Keratinocyte (primary cell): ENCODE data around the gene CASZ1. TPM values are rescaled to one million over a fixed set of nuclear protein-coding genes. Genes with fewer than 3 reads are reported as not detected.

Source experiments
- DNase-seq: peaks from one replicate; pipeline ENCODE4 v3.0.0-alpha.2; 2011; ENCODE audit warnings: low read depth, missing footprints, low spot score
- FAIRE-seq: peaks from 2 replicates; lab custom pipeline; 2011; peaks lifted over from hg19 to GRCh38; lab: Jason Lieb, UNC
- H2AFZ ChIP-seq: 2 replicates; pipeline ENCODE4 v1.6.0; 2012; ENCODE audit warnings: low read length, control low read depth, inconsistent platforms; ENCODE audit not compliant: control insufficient read depth
- H3K27ac ChIP-seq: 2 replicates; pipeline ENCODE4 v1.5.1; 2011; ENCODE audit warnings: low read length; ENCODE audit not compliant: control insufficient read depth, insufficient read depth
- H3K27me3 ChIP-seq: 3 replicates; pipeline ENCODE4 v1.6.0; 2011; ENCODE audit warnings: low read length; ENCODE audit not compliant: control insufficient read depth, insufficient read depth; ENCODE audit errors: extremely low read depth
- H3K36me3 ChIP-seq, 2 experiments: 2 replicates in 1 of 2; 3 replicates in 1 of 2; pipeline ENCODE4 v1.5.1; 2011; ENCODE audit warnings: low read length in 2 of 2, mild to moderate bottlenecking in 1 of 2; ENCODE audit not compliant: control insufficient read depth in 2 of 2, insufficient read depth in 2 of 2; ENCODE audit errors: extremely low read depth in 1 of 2
- H3K4me1 ChIP-seq: 3 replicates; pipeline ENCODE4 v1.5.1; 2011; ENCODE audit warnings: low read length; ENCODE audit not compliant: control insufficient read depth, insufficient read depth; ENCODE audit errors: extremely low read depth
- H3K4me2 ChIP-seq: 3 replicates; pipeline ENCODE4 v1.6.0; 2011; ENCODE audit warnings: low read depth, low read length; ENCODE audit not compliant: control insufficient read depth, insufficient read depth; ENCODE audit errors: extremely low read depth
- H3K4me3 ChIP-seq, 3 experiments: fragments of 200-600 bp in 1 of 3; sonication (generic) in 1 of 3; 2 replicates in 2 of 3; 3 replicates in 1 of 3; pipeline ENCODE4 v1.5.1; 2011 to 2016; ENCODE audit warnings: low read length in 3 of 3, mild to moderate bottlenecking in 3 of 3, control low read depth in 2 of 3, inconsistent platforms in 1 of 3, low read depth in 1 of 3, mixed read lengths in 1 of 3, mixed run types in 1 of 3, moderate library complexity in 1 of 3; ENCODE audit not compliant: control insufficient read depth in 2 of 3, insufficient read depth in 2 of 3; ENCODE audit errors: extremely low read depth in 1 of 3
- H3K79me2 ChIP-seq: 2 replicates; pipeline ENCODE4 v1.6.0; 2012; ENCODE audit warnings: low read length; ENCODE audit not compliant: control insufficient read depth, insufficient read depth
- H3K9ac ChIP-seq: 3 replicates; pipeline ENCODE4 v1.6.0; 2011; ENCODE audit warnings: low read length; ENCODE audit not compliant: control insufficient read depth, insufficient read depth; ENCODE audit errors: extremely low read depth
- H3K9me1 ChIP-seq: 3 replicates; pipeline ENCODE4 v1.6.0; 2011; ENCODE audit warnings: low read length; ENCODE audit not compliant: control insufficient read depth, insufficient read depth; ENCODE audit errors: extremely low read depth
- H3K9me3 ChIP-seq: 2 replicates; pipeline ENCODE4 v1.5.1; 2012; ENCODE audit warnings: low read depth, low read length; ENCODE audit not compliant: control insufficient read depth
- H4K20me1 ChIP-seq: 3 replicates; pipeline ENCODE4 v1.6.0; 2011; ENCODE audit warnings: low read length; ENCODE audit not compliant: control insufficient read depth, insufficient read depth; ENCODE audit errors: extremely low read depth
- CTCF ChIP-seq, 3 experiments: IDR thresholded peaks in 1 of 3; conservative IDR thresholded peaks in 1 of 3; optimal IDR thresholded peaks in 1 of 3; 2 replicates in 2 of 3; 3 replicates in 1 of 3; pipeline versions ENCODE3 to v1.5.1; 2011; ENCODE audit warnings: low read length in 3 of 3, mild to moderate bottlenecking in 3 of 3, moderate library complexity in 2 of 3, control low read depth in 1 of 3, inconsistent platforms in 1 of 3; ENCODE audit not compliant: insufficient read depth in 2 of 3; ENCODE audit errors: extremely low read depth in 1 of 3
- EZH2 ChIP-seq: IDR thresholded peaks from one replicate; pipeline ENCODE4 v1.6.1; 2012; ENCODE audit warnings: inconsistent platforms, mild to moderate bottlenecking, low read length, moderate library complexity
- dilution Hi-C: fragments of 300-500 bp; cut with MboI; formaldehyde crosslinking; loops from one replicate; pipeline ENCODE4 v1.7.0; 2020; ENCODE audit warnings: low sequenced_read_pairs; ENCODE audit not compliant: extremely low pct_ligation_motif_present
- polyA plus RNA-seq, 5 experiments: library from polyadenylated mRNA; depleted of rRNA in 3 of 5; stranded (reverse) in 3 of 5; stranded (forward) in 1 of 5; unstranded in 1 of 5; fragments of >200 nt; gene quantifications; 1 replicate in 1 of 5; 2 replicates in 3 of 5; 3 replicates in 1 of 5; pipeline versions ENCODE4 v1.2.1 to v1.2.3, GENCODE V29; 2011 to 2012; ENCODE audit warnings: missing spikeins in 2 of 5, low read depth in 1 of 5, low replicate concordance in 1 of 5

Gene CASZ1
- polyA plus RNA-seq, 1 donor (not counting 4 experiments of a cell fraction or from before 2014, with no cell fraction given) = 2.8 TPM

- Histone ChIP-seq H3K36me3 (peaks cover 5 to 8% of the 10 kb centered on the region in 2 experiments), H3K27ac (no peak overlapping the region), H2AFZ (no peak overlapping the region), H3K9me3 (no peaks in the 10 kb centered on the region), H3K9ac (no peak overlapping the region), H3K4me1 (peaks cover 2% of the 10 kb centered on the region), H3K9me1 (no peaks in the 10 kb centered on the region), H3K4me2 (no peak overlapping the region), H3K79me2 (no peaks in the 10 kb centered on the region), H4K20me1 (no peaks in the 10 kb centered on the region), H3K4me3 (no peak overlapping the region), H3K27me3 (no peaks in the 10 kb centered on the region)
- no peak for TF ChIP-seq CTCF (optimal IDR thresholded peaks at IDR 0.05 in 1 of 3, IDR thresholded peaks at IDR 0.05 in 1 of 3, conservative IDR thresholded peaks at IDR 0.05 in 1 of 3; ENCODE audit: extremely low read depth in 1 of 3, insufficient read depth in 2 of 3, low read length in 3 of 3)
- no peak for TF ChIP-seq EZH2
- dilution Hi-C loops = no loop called here
- DNase-seq (no peak), FAIRE-seq (no peak)
Measured at GRCh38 chr1:10625076-10625475, 171.4 kb downstream of the CASZ1 start.

GRCh38 chr1:10624256-10625050, 172.0 kb downstream of the CASZ1 start:
- DNase-seq (no peak), FAIRE-seq (no peak)
- Histone ChIP-seq H2AFZ (no peak overlapping the region), H3K27me3 (no peaks in the 10 kb centered on the region), H3K9me1 (no peaks in the 10 kb centered on the region), H4K20me1 (no peaks in the 10 kb centered on the region), H3K36me3 (peaks cover 5 to 8% of the 10 kb centered on the region in 2 experiments), H3K79me2 (no peaks in the 10 kb centered on the region), H3K4me3 (no peak overlapping the region), H3K4me2 (no peak overlapping the region), H3K9me3 (no peaks in the 10 kb centered on the region), H3K27ac (no peak overlapping the region), H3K9ac (no peak overlapping the region), H3K4me1 (peaks cover 4% of the 10 kb centered on the region)
- dilution Hi-C loops = no loop called here
- TF ChIP-seq EZH2 = no peak
- TF ChIP-seq CTCF (optimal IDR thresholded peaks at IDR 0.05 in 1 of 3, IDR thresholded peaks at IDR 0.05 in 1 of 3, conservative IDR thresholded peaks at IDR 0.05 in 1 of 3; ENCODE audit: extremely low read depth in 1 of 3, insufficient read depth in 2 of 3, low read length in 3 of 3) = no peak
